Activated gamma-delta T cell treated with Interleukin-2 at 50 U/mL for 16 hours (primary cell): ENCODE measurements around the gene MAZ.

Source experiments
- DNase-seq: peaks from one replicate; pipeline ENCODE4 v3.0.0-alpha.2; 2020

Gene MAZ

DNA sequence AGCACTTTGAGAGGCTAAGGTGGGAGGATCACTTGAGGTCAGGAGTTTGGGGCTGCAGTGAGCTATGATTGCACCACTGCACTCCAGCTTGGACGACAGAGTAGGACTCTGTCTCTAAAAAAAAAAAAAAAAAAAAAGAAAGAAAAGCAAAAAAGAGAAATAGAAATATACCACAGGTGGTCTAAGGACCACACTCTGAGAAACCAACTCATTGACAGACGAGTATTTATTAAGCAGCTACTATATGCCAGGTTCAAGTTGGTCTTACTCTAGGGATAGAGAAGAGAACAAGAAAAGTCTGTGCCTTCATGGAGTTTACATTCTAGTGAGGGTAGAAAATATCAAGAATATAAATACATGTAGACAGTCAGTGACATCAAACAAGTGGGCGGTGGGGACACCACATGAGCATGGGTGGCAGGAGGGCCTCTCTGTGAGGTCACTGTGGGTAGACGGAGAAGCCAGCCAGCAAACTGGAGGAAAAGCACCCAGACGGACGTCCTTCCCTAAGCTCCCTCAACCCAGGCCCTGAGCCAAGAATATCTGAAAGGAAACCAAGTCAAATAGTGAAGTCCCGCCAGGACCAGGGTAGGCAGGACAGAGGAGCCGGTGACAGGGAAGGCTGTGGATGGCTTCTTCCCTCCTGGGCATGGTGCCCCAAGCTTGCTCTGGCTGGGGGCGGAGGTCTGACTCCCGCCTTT lies 52.0 kb downstream of the MAZ start:
- no peak for DNase-seq

DNA sequence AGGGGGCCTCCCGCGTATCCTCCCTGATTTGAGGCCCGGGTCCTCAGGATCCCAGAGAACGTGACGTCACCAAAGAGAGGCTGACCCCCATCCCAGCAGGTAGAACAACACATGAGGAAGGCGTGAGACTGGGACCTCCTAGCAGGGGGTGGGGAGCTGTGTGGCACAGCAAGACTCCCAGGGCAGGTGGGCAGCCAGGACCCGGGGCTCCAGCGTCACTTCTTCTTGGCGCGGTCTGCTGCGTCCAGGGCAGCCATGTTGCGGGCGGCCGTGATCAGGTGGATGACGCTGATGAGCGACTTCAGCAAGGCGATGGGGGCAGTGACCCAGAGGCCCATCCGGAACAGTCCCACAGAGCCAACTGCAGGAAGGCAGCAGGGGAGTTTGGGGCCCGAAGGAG lies 52.6 kb downstream of the MAZ start:
- DNase-seq: no peak

DNA sequence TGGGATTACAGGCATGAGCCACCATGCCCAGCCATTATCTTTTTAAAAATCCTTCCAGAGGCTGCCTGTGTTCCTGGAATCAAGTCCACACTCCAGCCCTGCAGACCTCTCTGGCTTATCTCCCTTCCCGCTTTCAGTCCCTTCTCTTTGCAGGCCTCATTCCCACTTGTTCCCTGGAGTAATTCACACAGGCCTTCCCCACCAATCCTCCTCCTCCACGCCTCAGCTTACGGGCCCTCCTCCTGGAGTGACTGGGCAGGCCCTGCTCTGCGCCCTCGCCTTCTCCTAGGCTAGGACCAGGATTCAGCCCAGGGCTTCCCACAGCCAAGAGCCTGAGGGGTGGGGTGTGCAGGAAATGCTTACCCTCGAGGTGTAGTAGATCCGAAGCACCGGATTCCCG lies 53.9 kb downstream of the MAZ start:
- DNase-seq: no peak
